Fibroblast of the aortic adventitia (primary cell): ENCODE data around the gene NTN5. TPM values are rescaled to one million over a fixed set of nuclear protein-coding genes. Genes with fewer than 3 reads are reported as not detected.
A peak's percentile ranks its signal among the peaks of the same experiment; 100 is the strongest.

Experiments
- DNase-seq: peaks from one replicate; pipeline ENCODE4 v3.0.0-alpha.2; 2010; ENCODE audit warnings: low read depth
- H3K4me3 ChIP-seq: 2 replicates; pipeline ENCODE4 v1.5.1; 2011; ENCODE audit warnings: low read depth, mild to moderate bottlenecking, control low read depth, low read length, moderate library complexity
- total RNA-seq: library from RNA; depleted of rRNA; stranded (reverse); fragments of >200 nt; gene quantifications from 2 replicates; pipeline ENCODE4 v1.2.3, GENCODE V29; 2012; ENCODE audit warnings: low replicate concordance
- TF ChIP-seq, protein P1 (sequence below): IDR thresholded peaks from 2 replicates; pipeline ENCODE4 v1.5.1; 2011; ENCODE audit warnings: mild to moderate bottlenecking, low read length, control low read depth, inconsistent platforms; ENCODE audit not compliant: insufficient read depth

Gene NTN5
- total RNA-seq, 1 donor, result 0.09 TPM

DNA sequence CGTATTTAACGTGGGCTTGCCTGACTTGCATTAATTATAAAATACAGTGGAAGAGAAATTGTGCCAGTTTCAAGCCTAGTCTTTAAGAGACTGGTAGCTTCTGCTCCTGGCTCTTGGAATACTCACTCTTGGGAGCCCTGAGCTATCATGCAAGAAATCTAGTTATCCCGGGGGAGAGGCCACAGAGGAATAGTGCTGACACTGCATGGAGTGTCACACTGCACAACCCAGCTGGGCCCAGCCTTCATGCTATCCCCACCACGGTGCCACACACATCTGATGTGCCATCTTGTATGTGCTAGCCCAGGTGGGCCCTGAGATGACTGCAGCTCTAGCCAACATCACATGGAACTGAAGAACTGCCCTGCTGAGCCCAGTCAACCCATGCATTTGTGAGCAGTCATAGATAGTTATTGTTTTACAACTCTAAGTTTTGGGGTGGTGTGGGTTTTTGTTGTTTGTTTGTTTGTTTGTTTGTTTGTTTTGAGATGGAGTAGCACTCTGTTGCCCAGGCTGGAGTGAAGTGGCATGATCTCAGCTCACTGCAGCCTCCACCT is 38.4 kb upstream of the NTN5 start:
- DNase-seq, result no peak

DNA sequence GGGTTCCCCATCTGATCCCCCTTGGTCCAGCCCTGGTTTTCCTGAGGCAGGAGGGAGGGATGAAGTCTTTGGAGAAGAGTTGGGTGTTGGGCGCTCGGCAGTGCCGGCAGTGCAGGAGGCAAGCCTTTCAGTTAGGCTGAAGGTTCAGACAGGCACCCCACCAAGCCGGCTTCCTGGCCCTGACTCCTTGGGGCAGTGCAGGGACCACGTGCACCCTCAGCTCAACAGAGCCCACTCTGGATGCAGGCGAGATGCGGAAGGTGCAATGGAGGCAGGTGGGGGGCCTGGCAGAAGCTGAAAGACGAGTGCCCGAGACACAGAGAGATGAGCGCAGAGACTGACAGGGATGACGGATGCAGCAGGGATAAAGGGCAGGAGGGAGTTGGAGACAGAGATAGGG is 35.7 kb upstream of the NTN5 start:
- TF ChIP-seq, protein P1, sequence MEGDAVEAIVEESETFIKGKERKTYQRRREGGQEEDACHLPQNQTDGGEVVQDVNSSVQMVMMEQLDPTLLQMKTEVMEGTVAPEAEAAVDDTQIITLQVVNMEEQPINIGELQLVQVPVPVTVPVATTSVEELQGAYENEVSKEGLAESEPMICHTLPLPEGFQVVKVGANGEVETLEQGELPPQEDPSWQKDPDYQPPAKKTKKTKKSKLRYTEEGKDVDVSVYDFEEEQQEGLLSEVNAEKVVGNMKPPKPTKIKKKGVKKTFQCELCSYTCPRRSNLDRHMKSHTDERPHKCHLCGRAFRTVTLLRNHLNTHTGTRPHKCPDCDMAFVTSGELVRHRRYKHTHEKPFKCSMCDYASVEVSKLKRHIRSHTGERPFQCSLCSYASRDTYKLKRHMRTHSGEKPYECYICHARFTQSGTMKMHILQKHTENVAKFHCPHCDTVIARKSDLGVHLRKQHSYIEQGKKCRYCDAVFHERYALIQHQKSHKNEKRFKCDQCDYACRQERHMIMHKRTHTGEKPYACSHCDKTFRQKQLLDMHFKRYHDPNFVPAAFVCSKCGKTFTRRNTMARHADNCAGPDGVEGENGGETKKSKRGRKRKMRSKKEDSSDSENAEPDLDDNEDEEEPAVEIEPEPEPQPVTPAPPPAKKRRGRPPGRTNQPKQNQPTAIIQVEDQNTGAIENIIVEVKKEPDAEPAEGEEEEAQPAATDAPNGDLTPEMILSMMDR, result no peak
- DNase-seq, result no peak

More for the DNA sequence above, 38.4 kb upstream of the NTN5 start:
- H3K4me3 ChIP-seq, result no peak overlapping the region
- TF ChIP-seq, protein P1, result no peak

DNA sequence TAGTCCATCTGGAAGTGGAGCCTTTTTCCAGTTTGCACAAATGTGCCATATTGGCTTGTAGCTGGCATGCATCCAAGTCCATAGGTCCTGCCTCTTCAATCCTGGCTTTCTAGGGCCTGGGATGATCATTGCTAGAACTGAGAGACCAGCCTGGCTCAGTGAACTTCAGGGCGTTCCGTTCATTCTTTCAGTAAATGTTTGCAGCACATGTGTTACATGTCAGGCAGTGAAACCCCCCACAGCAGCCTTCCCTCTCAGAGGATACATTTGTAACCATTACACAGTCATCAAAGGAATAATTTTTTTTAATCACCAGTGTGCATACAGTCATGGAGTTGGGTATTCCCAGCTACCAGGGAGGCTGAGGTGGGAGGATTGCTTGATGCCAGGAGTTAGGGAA is 32.6 kb upstream of the NTN5 start:
- TF ChIP-seq, protein P1, result no peak
- DNase-seq, result no peak
- H3K4me3 ChIP-seq, result no peak overlapping the region

More for the DNA sequence above, 35.7 kb upstream of the NTN5 start:
- H3K4me3 ChIP-seq, result no peak overlapping the region

DNA sequence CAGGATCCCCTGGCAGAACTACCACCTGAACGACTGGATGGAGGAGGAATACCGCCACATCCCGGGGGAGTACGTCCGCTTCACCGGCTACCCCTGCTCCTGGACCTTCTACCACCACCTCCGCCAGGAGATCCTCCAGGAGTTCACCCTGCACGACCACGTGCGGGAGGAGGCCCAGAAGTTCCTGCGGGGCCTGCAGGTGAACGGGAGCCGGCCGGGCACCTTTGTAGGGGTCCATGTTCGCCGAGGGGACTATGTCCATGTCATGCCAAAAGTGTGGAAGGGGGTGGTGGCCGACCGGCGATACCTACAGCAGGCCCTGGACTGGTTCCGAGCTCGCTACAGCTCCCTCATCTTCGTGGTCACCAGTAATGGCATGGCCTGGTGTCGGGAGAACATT is 30.5 kb upstream of the NTN5 start:
- H3K4me3 ChIP-seq, result no peak overlapping the region
- DNase-seq, result no peak
- TF ChIP-seq, protein P1, result no peak

DNA sequence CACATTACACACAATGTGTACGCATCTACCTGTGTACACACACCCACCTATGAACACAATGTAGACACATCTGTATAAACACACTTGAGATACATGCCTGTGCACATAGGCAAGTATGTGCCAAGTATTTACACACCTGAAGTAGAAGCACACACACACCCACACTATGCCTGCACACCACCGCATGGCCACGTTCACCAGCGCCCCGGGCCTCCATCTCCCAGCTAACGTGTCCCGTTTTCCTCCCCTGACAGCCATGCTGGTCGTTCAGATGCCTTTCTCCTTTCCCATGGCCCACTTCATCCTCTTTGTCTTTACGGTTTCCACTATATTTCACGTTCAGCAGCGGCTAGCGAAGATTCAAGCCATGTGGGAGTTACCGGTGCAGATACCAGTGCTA is 29.9 kb upstream of the NTN5 start:
- no peak overlapping the region for H3K4me3 ChIP-seq
- DNase-seq, result no peak
- TF ChIP-seq, protein P1, result no peak

DNA sequence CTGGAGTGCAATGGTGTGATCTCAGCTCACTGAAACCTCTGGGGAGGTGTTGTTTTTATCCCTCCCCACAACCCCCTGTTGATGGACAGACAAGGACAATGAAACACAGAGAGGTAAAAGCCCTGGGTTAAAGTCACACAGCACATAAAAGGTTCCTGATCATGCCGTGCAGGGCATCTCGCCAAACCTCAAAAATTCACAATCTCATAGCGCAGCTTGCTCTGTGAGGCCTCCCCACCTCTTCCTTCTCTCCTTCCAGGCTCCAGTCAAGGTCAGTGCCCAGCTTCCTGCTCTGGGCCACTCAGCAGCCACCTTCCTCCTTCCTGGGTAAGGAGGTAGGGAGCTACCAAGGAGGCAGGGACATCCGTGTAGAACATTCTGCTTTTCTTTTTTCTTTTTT is 25.2 kb upstream of the NTN5 start:
- no peak overlapping the region for H3K4me3 ChIP-seq
- peak; percentile 78 for DNase-seq
- TF ChIP-seq, protein P1, result no peak
